Measurements from ENCODE around the gene ONECUT3.

DNA sequence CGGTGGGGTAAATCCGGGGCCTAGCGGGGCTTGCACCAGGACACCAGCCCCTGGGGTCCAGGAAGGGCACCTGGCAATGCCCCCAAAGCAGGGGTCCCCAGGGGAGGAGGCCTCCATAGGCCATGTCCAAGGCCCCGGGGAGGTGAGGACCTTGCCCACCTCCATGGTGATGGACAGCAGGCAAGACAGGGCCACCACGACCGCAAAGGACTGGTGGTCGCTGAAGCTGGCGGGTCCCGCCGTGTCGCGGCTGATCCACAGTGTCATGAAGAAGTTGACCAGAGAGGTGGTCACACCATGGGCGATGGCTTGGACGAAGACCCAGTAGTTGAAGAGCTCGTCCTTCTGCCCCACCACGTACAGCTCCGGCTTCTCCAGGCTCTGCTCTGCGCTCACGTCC, 32.0 kb downstream of the ONECUT3 start:
- TF ChIP-seq, protein P1, sequence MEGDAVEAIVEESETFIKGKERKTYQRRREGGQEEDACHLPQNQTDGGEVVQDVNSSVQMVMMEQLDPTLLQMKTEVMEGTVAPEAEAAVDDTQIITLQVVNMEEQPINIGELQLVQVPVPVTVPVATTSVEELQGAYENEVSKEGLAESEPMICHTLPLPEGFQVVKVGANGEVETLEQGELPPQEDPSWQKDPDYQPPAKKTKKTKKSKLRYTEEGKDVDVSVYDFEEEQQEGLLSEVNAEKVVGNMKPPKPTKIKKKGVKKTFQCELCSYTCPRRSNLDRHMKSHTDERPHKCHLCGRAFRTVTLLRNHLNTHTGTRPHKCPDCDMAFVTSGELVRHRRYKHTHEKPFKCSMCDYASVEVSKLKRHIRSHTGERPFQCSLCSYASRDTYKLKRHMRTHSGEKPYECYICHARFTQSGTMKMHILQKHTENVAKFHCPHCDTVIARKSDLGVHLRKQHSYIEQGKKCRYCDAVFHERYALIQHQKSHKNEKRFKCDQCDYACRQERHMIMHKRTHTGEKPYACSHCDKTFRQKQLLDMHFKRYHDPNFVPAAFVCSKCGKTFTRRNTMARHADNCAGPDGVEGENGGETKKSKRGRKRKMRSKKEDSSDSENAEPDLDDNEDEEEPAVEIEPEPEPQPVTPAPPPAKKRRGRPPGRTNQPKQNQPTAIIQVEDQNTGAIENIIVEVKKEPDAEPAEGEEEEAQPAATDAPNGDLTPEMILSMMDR (IDR thresholded peaks at IDR 0.05) = no peak
- no peak for TF ChIP-seq EZH2phosphoT487 (IDR thresholded peaks at IDR 0.05)
- no peak for TF ChIP-seq EZH2 (IDR thresholded peaks at IDR 0.05)
